Progenitor cell of endocrine pancreas (in vitro differentiated cells): ENCODE data around the gene MAFF. TPM values are rescaled to one million over a fixed set of nuclear protein-coding genes. Genes with fewer than 3 reads are reported as not detected.

Experiments
- DNase-seq: peaks from one replicate; pipeline ENCODE4 v3.0.0; 2021; ENCODE audit warnings: low spot score; ENCODE audit not compliant: unreplicated experiment
- H3K27ac Mint-ChIP-seq: 2 replicates; pipeline ENCODE4 v1.8.0; 2021; ENCODE audit warnings: mild to moderate bottlenecking, moderate library complexity, mixed read lengths
- H3K27me3 Mint-ChIP-seq: 2 replicates; pipeline ENCODE4 v1.8.0; 2021; ENCODE audit warnings: mixed read lengths
- H3K36me3 Mint-ChIP-seq: 2 replicates; pipeline ENCODE4 v1.8.0; 2022; ENCODE audit warnings: mixed read lengths; ENCODE audit not compliant: insufficient read depth
- H3K4me1 Mint-ChIP-seq: 2 replicates; pipeline ENCODE4 v1.8.0; 2021; ENCODE audit warnings: low read depth, mixed read lengths
- H3K4me3 Mint-ChIP-seq: 2 replicates; pipeline ENCODE4 v1.8.0; 2021; ENCODE audit warnings: low read depth, mild to moderate bottlenecking, moderate library complexity, mixed read lengths
- H3K9me3 Mint-ChIP-seq: 2 replicates; pipeline ENCODE4 v1.8.0; 2021; ENCODE audit warnings: low read depth, mixed read lengths
- total RNA-seq: library from RNA; stranded (reverse); gene quantifications from 2 replicates; pipeline ENCODE4 v1.2.1, GENCODE V29; 2021
- TF ChIP-seq, protein P1 (sequence below): fragments of 200-600 bp; sonication (generic); IDR thresholded peaks from one replicate; pipeline ENCODE4 v1.5.0; 2021; ENCODE audit warnings: antibody characterized with exemption, mild to moderate bottlenecking; ENCODE audit not compliant: unreplicated experiment

The MAFF gene
- total RNA-seq, 1 donor from 2014 or later: 8.4 TPM

DNA sequence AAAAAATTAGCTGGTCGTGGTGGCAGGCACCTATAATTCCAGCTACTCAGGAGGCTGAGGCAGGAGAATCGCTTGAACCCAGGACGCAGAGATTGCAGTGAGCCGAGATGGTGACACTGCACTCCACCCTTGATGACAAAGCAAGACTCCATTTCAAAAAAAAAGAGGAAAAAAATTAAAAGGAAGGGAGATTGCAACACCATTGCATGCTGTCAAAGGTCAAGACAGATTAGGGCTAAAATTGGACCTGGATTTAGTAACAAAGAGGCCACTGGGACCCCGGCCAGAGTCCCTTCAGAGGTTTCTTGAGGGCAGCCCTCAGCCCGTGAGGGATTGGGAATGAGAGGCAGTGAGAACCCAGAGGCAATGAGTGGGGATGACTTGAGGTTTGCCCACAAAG, 8.2 kb upstream of the MAFF start:
- TF ChIP-seq, protein P1, sequence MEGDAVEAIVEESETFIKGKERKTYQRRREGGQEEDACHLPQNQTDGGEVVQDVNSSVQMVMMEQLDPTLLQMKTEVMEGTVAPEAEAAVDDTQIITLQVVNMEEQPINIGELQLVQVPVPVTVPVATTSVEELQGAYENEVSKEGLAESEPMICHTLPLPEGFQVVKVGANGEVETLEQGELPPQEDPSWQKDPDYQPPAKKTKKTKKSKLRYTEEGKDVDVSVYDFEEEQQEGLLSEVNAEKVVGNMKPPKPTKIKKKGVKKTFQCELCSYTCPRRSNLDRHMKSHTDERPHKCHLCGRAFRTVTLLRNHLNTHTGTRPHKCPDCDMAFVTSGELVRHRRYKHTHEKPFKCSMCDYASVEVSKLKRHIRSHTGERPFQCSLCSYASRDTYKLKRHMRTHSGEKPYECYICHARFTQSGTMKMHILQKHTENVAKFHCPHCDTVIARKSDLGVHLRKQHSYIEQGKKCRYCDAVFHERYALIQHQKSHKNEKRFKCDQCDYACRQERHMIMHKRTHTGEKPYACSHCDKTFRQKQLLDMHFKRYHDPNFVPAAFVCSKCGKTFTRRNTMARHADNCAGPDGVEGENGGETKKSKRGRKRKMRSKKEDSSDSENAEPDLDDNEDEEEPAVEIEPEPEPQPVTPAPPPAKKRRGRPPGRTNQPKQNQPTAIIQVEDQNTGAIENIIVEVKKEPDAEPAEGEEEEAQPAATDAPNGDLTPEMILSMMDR: no peak
- DNase-seq: no peak
- no peaks in the 10 kb centered on the region for H3K9me3 Mint-ChIP-seq
- H3K4me3 Mint-ChIP-seq: no peak overlapping the region
- no peaks in the 10 kb centered on the region for H3K4me1 Mint-ChIP-seq
- H3K27ac Mint-ChIP-seq: no peak overlapping the region
- H3K27me3 Mint-ChIP-seq: peaks cover 2% of the 10 kb centered on the region
- no peaks in the 10 kb centered on the region for H3K36me3 Mint-ChIP-seq

DNA sequence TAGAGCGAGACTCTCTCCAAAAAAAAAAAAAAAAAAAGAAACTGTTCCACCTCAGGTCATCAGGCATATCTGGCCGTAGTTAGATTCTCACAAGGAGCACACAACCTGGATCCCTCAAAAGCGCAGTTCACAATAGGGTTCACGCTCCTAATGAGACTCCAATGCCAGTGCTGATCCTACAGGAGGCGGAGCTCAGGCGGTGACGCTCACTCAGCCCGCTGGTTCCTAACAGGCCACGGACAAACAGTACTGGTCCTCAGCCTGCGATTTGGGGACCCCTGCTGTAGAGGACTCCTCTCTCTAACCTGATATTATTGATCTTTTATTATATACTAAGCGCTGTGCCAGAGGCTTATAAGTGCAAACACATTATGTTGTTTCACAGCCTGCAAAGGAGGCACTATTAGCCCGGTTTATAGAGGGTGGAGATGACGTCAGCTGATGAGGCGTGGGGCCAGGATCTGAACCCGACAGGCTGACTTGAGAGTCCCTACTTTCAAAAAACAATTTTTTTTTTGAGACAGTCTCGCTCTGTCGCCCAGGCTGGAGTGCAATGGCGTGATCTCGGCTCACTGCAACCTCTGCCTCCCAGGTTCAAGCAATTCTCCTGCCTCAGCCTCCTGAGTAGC, 4.9 kb upstream of the MAFF start:
- Mint-ChIP-seq H3K9me3 (no peaks in the 10 kb centered on the region), H3K36me3 (no peaks in the 10 kb centered on the region), H3K4me1 (peaks cover 2% of the 10 kb centered on the region), H3K4me3 (no peak overlapping the region), H3K27me3 (peaks cover under 1% of the 10 kb centered on the region), H3K27ac (no peak overlapping the region)
- no peak for DNase-seq
- TF ChIP-seq, protein P1: no peak

DNA sequence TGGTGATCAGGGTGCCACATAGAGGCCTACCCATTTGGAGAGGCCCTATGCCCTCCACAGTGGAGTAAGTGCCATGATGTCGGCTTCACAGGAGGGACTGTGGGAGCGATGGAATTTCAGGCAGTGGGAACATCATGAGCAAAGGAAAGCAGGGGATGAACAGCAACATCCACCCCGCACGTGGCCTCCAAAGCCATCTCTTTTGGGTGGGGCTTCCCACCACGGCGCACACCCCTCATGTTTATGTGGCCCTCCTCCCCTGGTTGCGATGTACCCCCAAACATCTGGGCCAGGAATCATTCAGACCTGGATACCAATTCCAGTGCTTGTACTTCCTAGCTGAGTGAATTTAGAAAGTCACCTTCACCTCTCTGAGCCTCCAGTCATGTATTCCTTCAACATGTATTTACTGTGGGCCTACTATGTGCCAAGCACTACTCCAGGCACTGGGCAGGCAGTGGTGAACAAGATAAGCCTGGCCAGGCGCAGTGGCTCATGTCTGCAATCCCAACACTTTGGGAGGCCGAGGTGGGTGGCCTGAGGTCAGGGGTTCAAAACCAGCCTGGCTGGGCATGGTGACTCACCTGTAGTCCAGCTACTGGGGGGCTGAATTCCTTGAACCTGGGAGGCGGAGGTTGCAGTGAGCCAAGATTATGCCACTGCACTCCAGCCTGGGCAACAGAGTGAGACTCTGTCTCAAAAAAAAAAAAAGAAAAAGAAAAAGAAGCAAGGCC, 1.8 kb upstream of the MAFF start:
- Mint-ChIP-seq H3K4me3 (no peak overlapping the region), H3K27me3 (peaks cover 3% of the 10 kb centered on the region), H3K4me1 (peaks cover 4% of the 10 kb centered on the region), H3K9me3 (no peaks in the 10 kb centered on the region), H3K27ac (no peak overlapping the region), H3K36me3 (no peaks in the 10 kb centered on the region)
- TF ChIP-seq, protein P1: no peak
- no peak for DNase-seq

DNA sequence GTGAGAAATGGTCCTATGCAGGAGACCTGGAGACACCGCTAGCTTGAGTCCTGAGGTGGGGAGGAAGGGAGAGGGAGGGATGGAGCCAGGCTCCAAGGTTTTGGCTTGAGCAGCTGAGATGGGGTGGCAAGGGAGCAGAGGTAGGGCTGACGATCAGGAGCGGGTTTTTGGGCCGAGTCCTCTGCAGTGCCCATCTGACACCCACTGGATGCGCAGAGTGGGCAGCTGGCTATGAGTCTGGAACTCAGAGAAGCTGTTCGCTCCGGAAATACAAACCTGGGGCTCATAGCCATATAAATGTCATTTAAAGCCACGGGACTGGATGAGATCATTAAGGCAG, 453 bp upstream of the MAFF start:
- Mint-ChIP-seq H3K4me3 (peak overlapping the region; percentile 86), H3K36me3 (no peaks in the 10 kb centered on the region), H3K4me1 (peaks cover 4% of the 10 kb centered on the region), H3K27ac (peak overlapping the region; percentile 98), H3K27me3 (peaks cover 3% of the 10 kb centered on the region), H3K9me3 (no peaks in the 10 kb centered on the region)
- no peak for DNase-seq
- TF ChIP-seq, protein P1: no peak

DNA sequence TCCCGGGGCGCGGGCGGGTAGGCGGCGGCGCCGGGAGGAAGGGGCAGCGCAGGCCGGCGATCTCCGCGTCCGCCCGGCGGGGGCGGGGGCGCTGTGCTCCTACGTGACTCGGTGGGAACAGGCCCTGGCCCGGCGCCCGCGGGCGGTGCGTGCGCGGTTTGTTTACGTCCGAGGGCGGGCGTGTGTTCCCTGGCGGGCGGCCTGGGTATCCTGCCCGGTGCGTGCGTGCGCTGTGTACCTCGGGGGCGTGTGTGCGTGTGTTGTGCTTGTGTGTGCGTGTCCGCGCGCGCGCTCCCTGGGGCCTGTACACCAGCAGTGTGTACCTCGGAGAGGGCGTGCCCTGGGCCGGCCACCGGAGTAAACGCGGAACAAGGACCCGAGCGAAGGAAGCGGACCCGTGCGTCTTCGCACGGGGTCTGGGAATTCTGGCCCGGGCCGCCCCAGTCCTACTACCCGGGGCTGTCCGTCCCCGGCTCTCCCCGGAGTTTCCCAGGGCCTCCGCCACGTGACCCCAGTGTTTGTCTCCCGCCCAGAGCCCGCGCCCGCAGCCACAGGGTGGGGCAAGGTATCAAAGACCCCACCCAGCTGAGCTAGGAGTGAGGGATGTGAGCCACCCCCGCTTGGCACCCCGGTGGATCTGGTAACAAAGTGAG, 769 bp downstream of the MAFF start:
- peak; percentile 50 for DNase-seq
- Mint-ChIP-seq H3K27ac (peak overlapping the region; percentile 95), H3K36me3 (no peaks in the 10 kb centered on the region), H3K4me1 (peaks cover 4% of the 10 kb centered on the region), H3K27me3 (peaks cover 3% of the 10 kb centered on the region), H3K9me3 (no peaks in the 10 kb centered on the region), H3K4me3 (peak overlapping the region; percentile 79)
- TF ChIP-seq, protein P1: peak; percentile 23
